CD4-positive, CD25-positive, alpha-beta regulatory T cell (primary cell): Measurements from ENCODE around the gene TBX2. TPM values are rescaled to one million over a fixed set of nuclear protein-coding genes. Genes with fewer than 3 reads are reported as not detected.

ENCODE experiments used
- ATAC-seq, 2 donors: fragments of 150-1000 bp; cut with Tn5 transposase; one replicate each; pipeline ENCODE4 v1.10.0; 2021; ENCODE audit warnings: low read depth in 2 of 2, moderate number of reproducible peaks in 2 of 2, moderate library complexity in 1 of 2
- DNase-seq, 3 donors: peaks; one replicate each; pipeline versions ENCODE4 v3.0.0 to v3.0.0-alpha.2; 2012 to 2022; ENCODE audit warnings: mixed read lengths in 1 of 3
- H3K27ac ChIP-seq: one replicate; pipeline ENCODE4 v1.7.0; 2013; ENCODE audit warnings: mild to moderate bottlenecking, low read length; ENCODE audit not compliant: insufficient read depth, poor library complexity, severe bottlenecking
- H3K27me3 ChIP-seq: one replicate; pipeline ENCODE4 v1.7.0; 2013; ENCODE audit warnings: low read length; ENCODE audit not compliant: control insufficient read depth, insufficient read depth
- H3K36me3 ChIP-seq: one replicate; pipeline ENCODE4 v1.7.0; 2013; ENCODE audit warnings: mild to moderate bottlenecking, low read length, moderate library complexity; ENCODE audit not compliant: control insufficient read depth, insufficient read depth
- H3K4me1 ChIP-seq: 2 replicates; pipeline ENCODE4 v1.7.0; 2013; ENCODE audit warnings: mild to moderate bottlenecking, low read length; ENCODE audit not compliant: insufficient read depth, control insufficient read depth, poor library complexity, severe bottlenecking
- H3K4me3 ChIP-seq: one replicate; pipeline ENCODE4 v1.7.0; 2013; ENCODE audit warnings: low read depth, mild to moderate bottlenecking, low read length, moderate library complexity
- H3K9me3 ChIP-seq, 2 experiments: 1 replicate in 1 of 2; 2 replicates in 1 of 2; pipeline ENCODE4 v1.7.0; 2013; ENCODE audit warnings: low read length in 2 of 2, mild to moderate bottlenecking in 1 of 2, moderate library complexity in 1 of 2; ENCODE audit not compliant: control insufficient read depth in 2 of 2
- H3K27ac Mint-ChIP-seq, 3 donors: one replicate each; pipeline ENCODE4 v1.8.0; 2020 to 2022; ENCODE audit warnings: mild to moderate bottlenecking in 3 of 3, mixed read lengths in 3 of 3, moderate library complexity in 2 of 3
- H3K27me3 Mint-ChIP-seq: one replicate; pipeline ENCODE4 v1.8.0; 2022; ENCODE audit warnings: mild to moderate bottlenecking, mixed read lengths
- H3K36me3 Mint-ChIP-seq: one replicate; pipeline ENCODE4 v1.8.0; 2020; ENCODE audit warnings: mixed read lengths
- H3K4me1 Mint-ChIP-seq, 4 donors: one replicate each; pipeline ENCODE4 v1.8.0; 2020 to 2022; ENCODE audit warnings: mixed read lengths in 4 of 4, mild to moderate bottlenecking in 1 of 4
- H3K4me3 Mint-ChIP-seq, 4 donors: one replicate each; pipeline ENCODE4 v1.8.0; 2020 to 2022; ENCODE audit warnings: mild to moderate bottlenecking in 4 of 4, mixed read lengths in 4 of 4, moderate library complexity in 3 of 4
- H3K9me3 Mint-ChIP-seq, 7 donors: one replicate each; pipeline ENCODE4 v1.8.0; 2020 to 2022; ENCODE audit warnings: mixed read lengths in 7 of 7, mild to moderate bottlenecking in 3 of 7, moderate library complexity in 2 of 7
- polyA plus RNA-seq, 4 donors: library from polyadenylated mRNA; unstranded; fragments of 300-500 nt; fragmentation: Illumina TruSeq; gene quantifications; one replicate each; pipeline ENCODE4 v1.2.3, GENCODE V29; 2021
- total RNA-seq: library from RNA; stranded (reverse); gene quantifications from one replicate; pipeline ENCODE4 v1.2.3, GENCODE V29; 2022

Gene TBX2
- total and polyA plus RNA-seq, 5 donors from 2014 or later = not detected

- no peaks in the 10 kb centered on the region for H3K36me3 ChIP-seq
- H3K27ac Mint-ChIP-seq = no peak overlapping the region
- peaks cover 0 to 5% (median 0%) of the 10 kb centered on the region in 7 donors for H3K9me3 Mint-ChIP-seq
- no peaks in the 10 kb centered on the region for H3K36me3 Mint-ChIP-seq
- H3K27me3 ChIP-seq = peaks cover 24% of the 10 kb centered on the region
- peaks cover 6 to 51% (median 20%) of the 10 kb centered on the region in 4 donors for H3K4me1 Mint-ChIP-seq
- H3K4me1 ChIP-seq = peaks cover 10% of the 10 kb centered on the region
- H3K4me3 ChIP-seq = no peak overlapping the region
- DNase-seq = no peak
- H3K27ac ChIP-seq = no peak overlapping the region
- peaks cover 93% of the 10 kb centered on the region for H3K27me3 Mint-ChIP-seq
- ATAC-seq = no peak
- H3K9me3 ChIP-seq = no peaks in the 10 kb centered on the region
- H3K4me3 Mint-ChIP-seq = peak overlapping the region in 2 of 4 donors; percentile 37 to 72
These were observed 57.8 kb downstream of the TBX2 start for GRCh38 chr17:61457226-61457983.

DNA sequence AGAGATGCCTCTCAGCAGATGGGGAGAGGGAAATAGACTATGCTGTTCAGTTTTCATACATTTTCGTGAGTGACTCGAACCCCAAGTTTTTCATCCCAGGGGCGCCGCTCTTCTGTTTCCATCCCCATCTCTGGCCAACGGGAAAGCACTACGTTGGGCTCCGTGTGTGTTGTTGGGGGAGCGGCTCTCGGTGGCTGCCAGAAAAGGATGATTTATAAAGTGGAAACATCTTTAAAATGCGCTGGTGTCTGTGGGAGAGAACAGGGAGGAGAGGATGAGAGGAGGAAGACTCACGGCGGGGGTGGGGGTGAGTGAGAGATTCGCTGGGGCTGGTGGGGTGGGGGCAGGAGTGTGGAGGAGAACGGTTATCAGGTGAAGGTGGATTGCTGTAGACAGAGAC is 58.4 kb downstream of the TBX2 start:
- no peak overlapping the region for H3K27ac ChIP-seq
- Mint-ChIP-seq H3K27ac (no peak overlapping the region), H3K27me3 (peaks cover 93% of the 10 kb centered on the region), H3K4me1 (peaks cover 6 to 49% (median 18%) of the 10 kb centered on the region in 4 donors), H3K4me3 (peak overlapping the region in 1 of 4 donors; percentile 72), H3K9me3 (peaks cover 0 to 5% (median 0%) of the 10 kb centered on the region in 7 donors), H3K36me3 (no peaks in the 10 kb centered on the region)
- no peak for ATAC-seq
- H3K9me3 ChIP-seq = no peaks in the 10 kb centered on the region
- peaks cover 24% of the 10 kb centered on the region for H3K27me3 ChIP-seq
- DNase-seq = no peak
- no peaks in the 10 kb centered on the region for H3K36me3 ChIP-seq
- H3K4me1 ChIP-seq = peaks cover 10% of the 10 kb centered on the region
- H3K4me3 ChIP-seq = no peak overlapping the region

- peaks cover 22% of the 10 kb centered on the region for H3K27me3 ChIP-seq
- H3K4me1 ChIP-seq = peaks cover 10% of the 10 kb centered on the region
- DNase-seq (no peak), ATAC-seq (no peak)
- Mint-ChIP-seq H3K9me3 (peaks cover 0 to 3% (median 0%) of the 10 kb centered on the region in 7 donors), H3K36me3 (no peaks in the 10 kb centered on the region), H3K4me1 (peaks cover 2 to 47% (median 15%) of the 10 kb centered on the region in 4 donors), H3K4me3 (peak overlapping the region in 1 of 4 donors; percentile 13), H3K27ac (no peak overlapping the region), H3K27me3 (peaks cover 88% of the 10 kb centered on the region)
- no peak overlapping the region for H3K4me3 ChIP-seq
- H3K9me3 ChIP-seq = no peaks in the 10 kb centered on the region
- H3K27ac ChIP-seq = no peak overlapping the region
- no peaks in the 10 kb centered on the region for H3K36me3 ChIP-seq
These were observed 58.9 kb downstream of the TBX2 start for GRCh38 chr17:61458421-61459141.

Other genes with a start within 250 kb of the TBX2 start
- not detected for gene TBX4, start 52.6 kb downstream of the TBX2 start, total RNA-seq
- gene TBX4, start 52.6 kb downstream of the TBX2 start, polyA plus RNA-seq = not detected
- gene NACA2, start 191.4 kb downstream of the TBX2 start, total RNA-seq = not detected
- not detected for gene NACA2, start 191.4 kb downstream of the TBX2 start, polyA plus RNA-seq